ENCODE measurements around the gene NCLN.
"Not testable (repeated sequence)": the region's sequence is repeated elsewhere in the genome, so short reads cannot be mapped to it uniquely, and the experiment has no call there.

Gene NCLN

DNA sequence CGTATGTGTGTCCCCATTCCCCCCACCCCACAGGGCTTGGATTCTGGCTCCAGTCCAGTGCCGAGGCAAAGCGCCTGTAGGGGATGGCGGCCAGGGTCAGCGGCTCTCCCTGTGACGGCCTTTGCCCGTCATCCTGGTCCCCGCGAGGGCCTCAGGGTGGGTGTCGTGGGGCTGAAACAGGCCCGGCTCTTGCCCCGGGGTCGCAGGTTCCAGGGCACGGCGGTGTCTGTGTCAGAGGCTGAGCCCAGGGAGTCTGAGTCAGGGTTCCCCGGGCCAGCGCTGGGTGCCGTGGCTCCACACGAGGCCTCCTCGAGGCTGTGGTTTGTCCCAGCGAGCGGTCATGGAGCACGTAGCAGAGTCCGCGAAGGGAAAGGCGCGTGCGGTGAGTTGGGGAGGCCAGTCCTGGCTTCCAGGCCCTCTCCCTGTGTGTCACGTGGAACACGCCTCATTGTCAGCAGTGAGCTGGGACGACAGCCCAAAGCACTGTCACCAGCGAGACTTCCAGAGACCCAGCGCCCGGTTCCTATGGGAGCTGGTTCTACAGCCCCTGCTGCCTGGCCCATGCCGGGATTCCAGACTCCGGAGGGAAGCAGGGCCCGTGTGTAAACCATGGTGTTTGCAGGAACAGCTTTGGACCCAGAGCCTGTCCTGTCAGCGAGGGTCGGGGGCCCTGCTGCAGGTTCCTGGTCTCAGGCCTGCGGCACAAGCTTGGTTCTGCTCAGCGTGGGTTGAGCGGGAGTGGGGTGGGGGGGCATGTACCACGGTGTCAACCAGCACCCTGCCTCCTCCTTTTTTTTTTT lies 13.4 kb downstream of the NCLN start:
- DNase-seq (ENCODE audit: low read depth, low spot score) = no peak

- no peak for DNase-seq (ENCODE audit: low read depth, low spot score)
Observed at GRCh38 chr19:3201072-3201700, 15.5 kb downstream of the NCLN start.

- DNase-seq (ENCODE audit: low read depth, low spot score) = no peak
Observed at GRCh38 chr19:3201911-3202310, 16.2 kb downstream of the NCLN start.

DNA sequence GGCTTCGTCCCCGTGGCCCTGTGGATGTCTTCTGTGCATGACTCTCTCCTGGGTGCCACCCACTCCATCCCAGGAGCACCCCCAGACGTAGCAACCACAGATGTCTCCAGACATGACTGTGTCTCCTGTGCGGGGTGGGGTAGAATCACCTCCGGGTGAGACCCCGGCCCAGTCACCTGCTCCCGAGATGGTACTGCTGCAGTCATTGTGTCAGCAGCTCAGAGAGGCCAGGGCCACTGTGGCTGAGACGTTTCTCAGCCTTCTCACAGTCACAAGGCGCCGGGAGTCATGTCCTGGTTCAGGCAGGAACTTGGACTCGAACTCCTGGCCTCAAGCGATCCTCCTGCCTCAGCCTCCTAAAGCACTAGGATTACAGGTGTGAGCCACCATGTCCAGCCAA lies 16.6 kb downstream of the NCLN start:
- no peak for DNase-seq (ENCODE audit: low read depth, low spot score)

DNA sequence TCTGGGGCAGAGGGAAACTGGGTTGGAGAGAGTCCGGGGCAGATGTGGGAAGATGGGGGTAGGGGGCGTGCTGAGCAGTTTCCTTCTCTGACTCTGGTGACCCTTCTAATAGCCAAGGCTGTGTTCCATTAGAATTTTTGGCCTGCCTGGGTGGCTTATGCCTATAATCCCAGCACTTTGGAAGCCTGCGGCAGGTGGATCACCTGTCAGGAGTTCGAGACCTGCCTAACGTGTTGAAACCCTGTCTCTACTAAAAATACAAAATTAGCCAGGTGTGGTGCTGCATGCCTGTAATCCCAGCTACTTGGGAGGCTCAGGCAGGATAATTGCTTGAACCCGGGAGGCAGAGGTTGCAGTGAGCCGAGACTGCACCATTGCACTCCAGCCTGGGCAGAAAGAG lies 17.2 kb downstream of the NCLN start:
- not testable (repeated sequence) for DNase-seq (ENCODE audit: low read depth, low spot score)

- DNase-seq (ENCODE audit: low read depth, low spot score) = no peak
Observed at GRCh38 chr19:3203805-3204645, 18.3 kb downstream of the NCLN start.

GRCh38 chr19:3204646-3205275 lies 19.0 kb downstream of the NCLN start:
- no peak for DNase-seq (ENCODE audit: low read depth, low spot score)

GRCh38 chr19:3206216-3206953 lies 20.7 kb downstream of the NCLN start:
- DNase-seq (ENCODE audit: low read depth, low spot score) = no peak

DNA sequence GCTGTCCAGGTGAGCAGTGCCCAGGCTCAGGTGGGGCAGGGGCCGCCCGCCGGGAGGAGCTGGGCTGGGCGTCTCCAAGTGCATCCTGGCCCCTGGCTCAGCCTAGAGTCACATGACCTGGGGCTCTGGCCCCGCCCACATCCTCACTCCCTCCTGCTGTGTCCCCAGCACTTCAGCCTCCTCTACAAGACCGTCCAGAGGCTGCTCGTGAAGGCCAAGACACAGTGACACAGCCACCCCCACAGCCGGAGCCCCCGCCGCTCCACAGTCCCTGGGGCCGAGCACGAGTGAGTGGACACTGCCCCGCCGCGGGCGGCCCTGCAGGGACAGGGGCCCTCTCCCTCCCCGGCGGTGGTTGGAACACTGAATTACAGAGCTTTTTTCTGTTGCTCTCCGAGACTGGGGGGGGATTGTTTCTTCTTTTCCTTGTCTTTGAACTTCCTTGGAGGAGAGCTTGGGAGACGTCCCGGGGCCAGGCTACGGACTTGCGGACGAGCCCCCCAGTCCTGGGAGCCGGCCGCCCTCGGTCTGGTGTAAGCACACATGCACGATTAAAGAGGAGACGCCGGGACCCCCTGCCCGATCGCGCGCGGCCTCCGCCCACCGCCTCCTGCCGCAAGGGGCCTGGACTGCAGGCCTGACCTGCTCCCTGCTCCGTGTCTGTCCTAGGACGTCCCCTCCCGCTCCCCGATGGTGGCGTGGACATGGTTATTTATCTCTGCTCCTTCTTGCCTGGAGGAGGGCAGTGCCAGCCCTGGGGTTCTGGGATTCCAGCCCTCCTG lies 21.9 kb downstream of the NCLN start:
- DNase-seq (ENCODE audit: low read depth, low spot score) = peak; percentile 76

DNA sequence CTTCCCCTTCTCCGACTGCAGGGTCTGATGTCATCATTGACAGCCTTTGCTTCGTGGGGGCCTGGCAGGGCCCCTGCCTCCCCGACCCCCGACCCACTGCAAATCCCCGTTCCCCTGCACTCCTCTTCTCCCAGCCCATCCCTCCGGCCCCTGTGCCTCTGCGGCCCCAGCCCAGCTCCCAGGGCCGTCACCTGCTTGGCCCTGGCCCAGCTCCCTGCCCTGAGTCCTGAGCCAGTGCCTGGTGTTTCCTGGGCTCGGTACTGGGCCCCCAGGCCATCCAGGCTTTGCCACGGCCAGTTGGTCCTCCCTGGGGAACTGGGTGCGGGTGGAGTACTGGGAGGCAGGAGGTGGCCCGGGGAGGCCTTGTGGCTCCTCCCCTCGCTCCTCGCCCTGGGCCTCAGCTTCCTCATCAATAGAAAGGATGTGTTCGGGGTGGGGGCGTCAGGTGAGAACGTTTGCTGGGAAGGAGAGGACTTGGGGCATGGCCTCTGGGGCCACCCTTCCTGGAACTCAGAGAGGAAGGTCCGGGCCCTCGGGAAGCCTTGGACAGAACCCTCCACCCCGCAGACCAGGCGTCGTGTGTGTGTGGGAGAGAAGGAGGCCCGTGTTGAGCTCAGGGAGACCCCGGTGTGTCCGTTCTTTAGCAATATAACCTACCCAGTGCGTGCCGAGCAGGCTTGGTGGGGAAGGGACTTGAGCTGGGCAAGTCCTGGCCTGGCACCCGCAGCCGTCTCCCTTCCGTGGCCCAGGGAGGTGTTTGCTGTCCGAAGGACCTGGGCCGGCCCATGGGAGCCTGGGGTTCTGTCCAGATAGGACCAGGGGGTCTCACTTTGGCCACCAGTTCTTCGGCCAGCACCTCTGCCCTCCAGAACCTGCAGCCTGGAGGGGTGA lies 22.8 kb downstream of the NCLN start:
- DNase-seq (ENCODE audit: low read depth, low spot score) = no peak

GRCh38 chr19:3210347-3211017 lies 24.8 kb downstream of the NCLN start:
- DNase-seq (ENCODE audit: low read depth, low spot score) = peak; percentile 65

GRCh38 chr19:3211191-3211590 lies 25.5 kb downstream of the NCLN start:
- DNase-seq (ENCODE audit: low read depth, low spot score) = no peak

GRCh38 chr19:3213159-3213558 lies 27.4 kb downstream of the NCLN start:
- no peak for DNase-seq (ENCODE audit: low read depth, low spot score)

DNA sequence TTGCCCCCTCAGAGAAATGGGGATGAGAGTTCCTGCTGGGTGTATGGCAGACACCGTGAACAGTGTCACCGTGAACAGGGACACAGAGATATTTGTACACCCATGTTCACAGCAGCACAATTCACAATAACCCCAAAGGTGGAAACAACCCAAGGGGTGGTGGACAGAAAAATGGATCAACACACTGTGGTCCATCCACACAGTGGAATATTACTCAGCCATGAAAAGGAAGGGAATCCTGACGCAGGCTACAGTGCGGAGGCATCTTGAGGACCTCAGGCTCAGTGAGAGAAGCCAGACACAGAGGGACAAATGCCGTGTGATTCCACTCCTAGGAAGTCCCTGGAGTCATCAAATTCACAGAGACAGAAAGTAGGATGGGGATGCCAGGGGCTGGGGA lies 31.1 kb downstream of the NCLN start:
- no peak for DNase-seq (ENCODE audit: low read depth, low spot score)

- no peak for DNase-seq (ENCODE audit: low read depth, low spot score)
Observed at GRCh38 chr19:3220576-3220975, 34.8 kb downstream of the NCLN start.

DNA sequence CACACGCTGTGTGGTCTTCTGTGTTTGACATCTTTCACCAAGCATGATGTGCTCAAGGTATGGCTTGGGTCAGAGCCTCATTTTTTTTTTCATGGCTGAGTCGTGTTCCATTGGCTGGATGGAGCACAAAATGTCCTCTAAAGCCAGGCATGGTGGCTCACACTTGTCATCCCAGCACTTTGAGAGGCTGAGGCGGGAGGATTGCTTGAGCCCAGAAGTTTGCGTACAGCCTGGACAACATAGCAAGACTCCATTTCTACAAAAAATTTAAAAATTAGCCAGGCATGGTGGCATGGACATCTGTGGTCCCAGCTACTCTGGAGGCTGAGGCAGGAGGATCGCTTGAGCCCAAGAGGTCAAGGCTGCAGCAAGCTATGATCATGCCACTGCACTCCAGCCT lies 35.8 kb downstream of the NCLN start:
- not testable (repeated sequence) for DNase-seq (ENCODE audit: low read depth, low spot score)

GRCh38 chr19:3222709-3223108 lies 37.0 kb downstream of the NCLN start:
- DNase-seq (ENCODE audit: low read depth, low spot score) = no peak

GRCh38 chr19:3224346-3225168 lies 38.8 kb downstream of the NCLN start, which contains the start of gene CELF5:
Gene CELF5 (plus strand): TSS chr19:3224661. CDS start chr19:3224740, 79 bp downstream.
- no peak for DNase-seq (ENCODE audit: low read depth, low spot score)

Data from ELF-1 (cell line).